Measurements from ENCODE around the gene B4GALT3. TPM values are rescaled to one million over a fixed set of nuclear protein-coding genes. Genes with fewer than 3 reads are reported as not detected.

The B4GALT3 gene
- 10 to 100 TPM; 46.3 to 62.2 TPM for total RNA-seq
- polyA plus RNA-seq (ENCODE audit: insufficient read depth, low read depth, low replicate concordance) = 56.2 TPM
- long read RNA-seq, donor 1, transcript B4GALT3-209 (2 exons, 308 nt) = major isoform, 17 of 40 reads
- long read RNA-seq, donor 1, transcript B4GALT3-213 (8 exons, 2,414 nt) = minor isoform, 6 of 40 reads
- long read RNA-seq, donor 1, transcript B4GALT3-201 (8 exons, 1,911 nt) = minor isoform, 6 of 40 reads
- long read RNA-seq, donor 1, partial matches to known transcripts = 8 of 40 reads
- long read RNA-seq, donor 1, other reads (novel, unspliced or antisense) = 0 of 40 reads
- long read RNA-seq, donor 2, transcript B4GALT3-201 (8 exons, 1,911 nt) = major isoform, 5 of 10 reads
- long read RNA-seq, donor 2, partial matches to known transcripts = 0 of 10 reads
- long read RNA-seq, donor 2, other reads (novel, unspliced or antisense) = 0 of 10 reads

- TF ChIP-seq CTCF (IDR thresholded peaks at IDR 0.05) = no peak
- peak; percentile 29 for TF ChIP-seq POLR2A (IDR thresholded peaks at IDR 0.05)
- DNase-seq = peak; percentile 93
- Histone ChIP-seq H3K4me3 (peak within 1 kb of the TSS; percentile 80 to 86), H3K27me3 (no peaks in the 10 kb centered on the region), H3K27ac (peak within 1 kb of the TSS; percentile 91 to 95), H3K9me3 (no peaks in the 10 kb centered on the region), H3K4me1 (peaks cover 19% of the 10 kb centered on the region), H3K36me3 (ENCODE audit: low read depth, missing control alignments) (no peaks in the 10 kb centered on the region)
- intact Hi-C loops (cut with DNase I; ENCODE audit: low total_unique reads) = no loop called here
- WGBS, 2 donors = 1 to 3% methylated on average over 38 to 50 of the region's 50 CpGs
Observed at GRCh38 chr1:161177112-161177935, at the start of gene B4GALT3. Gene B4GALT3 (minus strand): TSS chr1:161177507. CDS start chr1:161176060, 1,447 bp downstream.

GRCh38 chr1:161226759-161227158, 49.5 kb upstream of the B4GALT3 start:
- no peak overlapping the region for H3K27ac ChIP-seq
- H3K36me3 ChIP-seq (ENCODE audit: low read depth, missing control alignments) = no peaks in the 10 kb centered on the region
- intact Hi-C loops (cut with DNase I; ENCODE audit: low total_unique reads) = no loop called here
- H3K4me1 ChIP-seq = peaks cover 15% of the 10 kb centered on the region
- 28 to 31% methylated on average over 3 of the region's 3 CpGs for WGBS, 2 donors
- no peaks in the 10 kb centered on the region for H3K9me3 ChIP-seq
- peak overlapping the region in 1 of 2 donors; percentile 52 for H3K4me3 ChIP-seq
- TF ChIP-seq POLR2A (IDR thresholded peaks at IDR 0.05) (no peak), CTCF (IDR thresholded peaks at IDR 0.05) (no peak)
- H3K27me3 ChIP-seq = no peaks in the 10 kb centered on the region
- no peak for DNase-seq

- no peak for DNase-seq
- WGBS, 2 donors = 2 to 6% methylated on average over 11 to 15 of the region's 15 CpGs
- intact Hi-C loops (cut with DNase I; ENCODE audit: low total_unique reads) = no loop called here
Observed at GRCh38 chr1:161226320-161226711, 49.0 kb upstream of the B4GALT3 start.

More at GRCh38 chr1:161226320-161226711, 49.0 kb upstream of the B4GALT3 start:
- Histone ChIP-seq H3K4me3 (peak overlapping the region; percentile 52 to 65), H3K27me3 (no peaks in the 10 kb centered on the region), H3K36me3 (ENCODE audit: low read depth, missing control alignments) (no peaks in the 10 kb centered on the region), H3K27ac (peak overlapping the region in 1 of 2 donors; percentile 16), H3K9me3 (no peaks in the 10 kb centered on the region), H3K4me1 (peaks cover 15% of the 10 kb centered on the region)
- TF ChIP-seq CTCF (IDR thresholded peaks at IDR 0.05) = no peak
- no peak for TF ChIP-seq POLR2A (IDR thresholded peaks at IDR 0.05)
